Measurements from ENCODE around the gene TRAF7. TPM values are rescaled to one million over a fixed set of nuclear protein-coding genes. Genes with fewer than 3 reads are reported as not detected.

TRAF7 gene
- total RNA-seq, 1 experiment from 2014 or later = 160 TPM

- Histone ChIP-seq H3K79me2 (ENCODE audit: insufficient read depth, low read length) (peaks cover 9% of the 10 kb centered on the region), H3K4me1 (ENCODE audit: control insufficient read depth in 1 of 2, insufficient read depth in 2 of 2, low read length in 2 of 2) (peaks cover 26 to 44% of the 10 kb centered on the region in 2 experiments), H4K20me1 (ENCODE audit: insufficient read depth) (no peaks in the 10 kb centered on the region), H3K9me2 (ENCODE audit: insufficient read depth) (no peaks in the 10 kb centered on the region), H3K9ac (ENCODE audit: low read length) (no peak overlapping the region), H3K27ac (ENCODE audit: low read depth, low read length) (no peak overlapping the region), H3K27me3 (ENCODE audit: insufficient read depth, low read length) (no peaks in the 10 kb centered on the region), H3K36me3 (ENCODE audit: control insufficient read depth in 1 of 2, insufficient read depth in 2 of 2, low read length in 2 of 2) (no peaks in the 10 kb centered on the region), H2AFZ (ENCODE audit: low read depth, low read length, poor library complexity, severe bottlenecking) (no peak overlapping the region), H3K4me3 (replicated peaks in 1 of 2; ENCODE audit: low read depth in 1 of 2, low read length in 2 of 2) (no peak overlapping the region), H3K9me3 (ENCODE audit: control insufficient read depth in 1 of 2, insufficient read depth in 1 of 2, low read depth in 1 of 2, low read length in 2 of 2) (no peaks in the 10 kb centered on the region), H3K4me2 (ENCODE audit: low read length) (no peak overlapping the region)
- TF ChIP-seq FOSL1 (IDR thresholded peaks at IDR 0.05; ENCODE audit: low read depth) (no peak), ZFX (IDR thresholded peaks at IDR 0.05) (no peak), TCF7L2 (IDR thresholded peaks at IDR 0.05; ENCODE audit: borderline replicate concordance, extremely low read depth, insufficient read depth, insufficient read length) (no peak), EGR1 (IDR thresholded peaks at IDR 0.05; ENCODE audit: low read depth) (no peak), MAX (IDR thresholded peaks at IDR 0.05) (no peak), SP1 (IDR thresholded peaks at IDR 0.05; ENCODE audit: low read depth) (no peak), CEBPB (IDR thresholded peaks at IDR 0.05; ENCODE audit: low read depth) (no peak), ATF3 (IDR thresholded peaks at IDR 0.05) (no peak), CTCF (IDR thresholded peaks at IDR 0.05 in 2 of 3, conservative IDR thresholded peaks at IDR 0.05 in 1 of 3; ENCODE audit: borderline replicate concordance in 1 of 3, insufficient read depth in 1 of 3, low read depth in 2 of 3, low read length in 2 of 3) (no peak), EZH2phosphoT487 (IDR thresholded peaks at IDR 0.05; ENCODE audit: borderline replicate concordance) (no peak), ZBTB33 (IDR thresholded peaks at IDR 0.05; ENCODE audit: extremely low read depth, insufficient replicate concordance, low read length) (no peak), POLR2AphosphoS5 (IDR thresholded peaks at IDR 0.05; ENCODE audit: low read depth, low read length) (no peak), RAD21 (IDR thresholded peaks at IDR 0.05; ENCODE audit: low read depth) (no peak), SIN3A (IDR thresholded peaks at IDR 0.05; ENCODE audit: low read depth) (no peak), ELF1 (IDR thresholded peaks at IDR 0.05; ENCODE audit: borderline replicate concordance, low read depth) (no peak), JUND (IDR thresholded peaks at IDR 0.05) (no peak)
- ChIA-PET POLR2A (interaction anchor here (2.0 kb wide), 1 partner anchor 10 kb away, joined by 13 read pairs; the partner anchor contains the start of gene TRAF7), RAD21 (ENCODE audit: low non-redundant PET in 1 of 2, low total read pairs in 2 of 2, uncharacterized antibody in 2 of 2, unreplicated experiment in 2 of 2) (no interaction called here), CTCF (no interaction called here)
- no TSS peak for BruUV-seq (replicated peaks)
- ATAC-seq (no peak), DNase-seq (ENCODE audit: low read depth, low spot score) (no peak)
- intact Hi-C loops (cut with micrococcal nuclease) = no loop called here
Measured at GRCh38 chr16:2145843-2146242, 9.7 kb upstream of the TRAF7 start.
